Testis (tissue), 3 donors: ENCODE results near the gene SEMA4D. TPM values are rescaled to one million over a fixed set of nuclear protein-coding genes. Genes with fewer than 3 reads are reported as not detected.

Experiments used
- DNase-seq: peaks from one replicate; pipeline ENCODE4 v3.0.0-alpha.2; 2019
- H3K27ac ChIP-seq, 2 donors: fragments of 200-600 bp; sonication (generic); one replicate each; pipeline ENCODE4 v1.5.1; 2019
- H3K27me3 ChIP-seq: fragments of 200-600 bp; sonication (generic); one replicate; pipeline ENCODE4 v1.5.1; 2019
- H3K36me3 ChIP-seq: fragments of 200-600 bp; sonication (generic); one replicate; pipeline ENCODE4 v1.5.1; 2017; ENCODE audit warnings: low read depth; ENCODE audit errors: missing control alignments
- H3K4me1 ChIP-seq: fragments of 200-600 bp; sonication (generic); one replicate; pipeline ENCODE4 v1.5.1; 2019
- H3K4me3 ChIP-seq, 2 donors: fragments of 200-600 bp; sonication (generic); one replicate each; pipeline ENCODE4 v1.5.1; 2017 to 2019
- H3K9me3 ChIP-seq: fragments of 200-600 bp; sonication (generic); one replicate; pipeline ENCODE4 v1.5.1; 2017
- CTCF ChIP-seq, 3 experiments: fragments of 450-650 bp in 2 of 3; fragments of 200-600 bp in 1 of 3; sonication (generic) in 1 of 3; IDR thresholded peaks; one replicate each; pipeline ENCODE4 v1.5.1; 2016 to 2019; ENCODE audit warnings: antibody characterized with exemption in 3 of 3, mild to moderate bottlenecking in 2 of 3, moderate library complexity in 1 of 3
- POLR2A ChIP-seq: fragments of 450-650 bp; IDR thresholded peaks from one replicate; pipeline ENCODE4 v1.6.1; 2017; ENCODE audit warnings: antibody characterized with exemption, mild to moderate bottlenecking, moderate library complexity
- WGBS, 2 donors: methylation state at CpG; one replicate each; pipeline ENCODE4 v1.1.5; 2018; 5-methylcytosine and 5-hydroxymethylcytosine counted together
- intact Hi-C: fragments of 100-400 bp; cut with DNase I; formaldehyde crosslinking; loops from one replicate; pipeline ENCODE4 v1.15.1; 2023; ENCODE audit warnings: low total_unique reads
- polyA plus RNA-seq: library from polyadenylated mRNA; stranded (reverse); fragments of 350-450 nt; fragmentation: Illumina TruSeq; extraction: RNeasy Lipid Tissue Mini Kit (QIAGEN cat#74804); gene quantifications from one replicate; pipeline ENCODE4 v1.2.3, GENCODE V29; 2014; ENCODE audit warnings: low read depth, low replicate concordance; ENCODE audit not compliant: insufficient read depth
- total RNA-seq, 2 donors: library from RNA; depleted of rRNA; stranded (reverse); fragments of >200 nt; gene quantifications; one replicate each; pipeline ENCODE4 v1.2.3, GENCODE V29; 2016

SEMA4D gene
- total and polyA plus RNA-seq, 3 donors from 2014 or later, result 26.2 to 53.1 (median 38.7) TPM

DNA sequence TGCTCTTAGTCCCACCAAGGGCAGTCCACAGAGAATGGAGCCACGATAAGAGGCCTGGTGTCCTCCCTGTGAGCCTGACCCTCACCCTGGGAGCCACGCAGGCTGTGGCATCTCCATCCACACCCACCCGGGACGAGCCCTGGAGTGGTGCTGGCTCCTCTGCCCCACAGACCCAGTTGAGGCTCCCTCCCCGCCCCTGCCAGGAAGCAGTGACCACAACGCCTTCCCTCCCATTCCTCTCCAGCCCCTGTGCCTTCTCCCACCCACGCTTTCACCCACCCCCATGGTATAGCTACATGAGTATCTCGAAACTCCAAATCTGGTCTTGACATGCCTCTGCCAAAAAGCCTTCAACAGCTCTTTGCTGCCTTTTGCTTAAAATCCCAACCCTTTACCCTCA is 57.9 kb downstream of the SEMA4D start:
- DNase-seq, result no peak
- no peak overlapping the region for H3K27ac ChIP-seq

DNA sequence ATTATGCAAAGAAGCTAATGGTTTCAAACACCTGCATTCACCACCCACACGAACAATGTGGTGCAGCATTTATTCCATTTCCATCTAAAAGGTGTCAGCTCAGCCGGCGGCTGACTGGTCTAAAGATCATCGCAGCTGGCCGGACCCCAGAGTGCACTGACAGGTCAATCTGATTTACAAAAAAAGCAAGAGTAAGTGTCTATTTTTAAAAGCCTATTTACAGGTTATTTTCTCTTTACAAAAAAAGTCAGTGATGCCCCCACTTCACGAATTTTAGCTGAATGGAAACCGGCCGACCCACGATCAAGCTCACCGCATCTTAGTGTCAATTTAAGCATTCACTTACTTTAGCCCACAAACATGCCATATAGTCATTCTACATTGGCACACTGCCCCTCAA is 58.3 kb downstream of the SEMA4D start:
- intact Hi-C loops, result no loop called here
- no peak for DNase-seq
- no peaks in the 10 kb centered on the region for H3K9me3 ChIP-seq
- TF ChIP-seq POLR2A (no peak), CTCF (IDR thresholded peaks at IDR 0.05) (no peak)
- H3K4me1 ChIP-seq, result peaks cover 22% of the 10 kb centered on the region
- no peaks in the 10 kb centered on the region for H3K27me3 ChIP-seq
- WGBS, 2 donors, result 93 to 94% methylated on average over 10 of the region's 10 CpGs
- no peak overlapping the region for H3K4me3 ChIP-seq
- no peak overlapping the region for H3K27ac ChIP-seq
- no peaks in the 10 kb centered on the region for H3K36me3 ChIP-seq

More for the DNA sequence above, 57.9 kb downstream of the SEMA4D start:
- Histone ChIP-seq H3K4me3 (no peak overlapping the region), H3K4me1 (peaks cover 22% of the 10 kb centered on the region), H3K27me3 (no peaks in the 10 kb centered on the region), H3K36me3 (no peaks in the 10 kb centered on the region), H3K9me3 (no peaks in the 10 kb centered on the region)
- intact Hi-C loops, result no loop called here
- TF ChIP-seq CTCF (IDR thresholded peaks at IDR 0.05), result no peak
- no peak for TF ChIP-seq POLR2A
- WGBS, 2 donors, result 84 to 91% methylated on average over 7 of the region's 8 CpGs

GRCh38 chr9:89438194-89438593 is 59.7 kb downstream of the SEMA4D start:
- 89 to 90% methylated on average over 7 of the region's 7 CpGs for WGBS, 2 donors
- H3K27ac ChIP-seq, result no peak overlapping the region
- no peaks in the 10 kb centered on the region for H3K9me3 ChIP-seq
- intact Hi-C loops, result no loop called here
- TF ChIP-seq POLR2A (no peak), CTCF (IDR thresholded peaks at IDR 0.05) (no peak)
- no peaks in the 10 kb centered on the region for H3K27me3 ChIP-seq
- peaks cover 22% of the 10 kb centered on the region for H3K4me1 ChIP-seq
- DNase-seq, result no peak
- H3K36me3 ChIP-seq, result no peaks in the 10 kb centered on the region
- H3K4me3 ChIP-seq, result no peak overlapping the region

GRCh38 chr9:89437772-89438171 is 60.1 kb downstream of the SEMA4D start:
- Histone ChIP-seq H3K4me3 (no peak overlapping the region), H3K4me1 (peaks cover 18% of the 10 kb centered on the region), H3K27me3 (no peaks in the 10 kb centered on the region), H3K9me3 (no peaks in the 10 kb centered on the region), H3K27ac (no peak overlapping the region), H3K36me3 (no peaks in the 10 kb centered on the region)
- TF ChIP-seq POLR2A, result no peak
- TF ChIP-seq CTCF (IDR thresholded peaks at IDR 0.05), result no peak
- no peak for DNase-seq
- WGBS, 2 donors, result 90 to 97% methylated on average over 5 of the region's 5 CpGs
- intact Hi-C loops, result no loop called here

DNA sequence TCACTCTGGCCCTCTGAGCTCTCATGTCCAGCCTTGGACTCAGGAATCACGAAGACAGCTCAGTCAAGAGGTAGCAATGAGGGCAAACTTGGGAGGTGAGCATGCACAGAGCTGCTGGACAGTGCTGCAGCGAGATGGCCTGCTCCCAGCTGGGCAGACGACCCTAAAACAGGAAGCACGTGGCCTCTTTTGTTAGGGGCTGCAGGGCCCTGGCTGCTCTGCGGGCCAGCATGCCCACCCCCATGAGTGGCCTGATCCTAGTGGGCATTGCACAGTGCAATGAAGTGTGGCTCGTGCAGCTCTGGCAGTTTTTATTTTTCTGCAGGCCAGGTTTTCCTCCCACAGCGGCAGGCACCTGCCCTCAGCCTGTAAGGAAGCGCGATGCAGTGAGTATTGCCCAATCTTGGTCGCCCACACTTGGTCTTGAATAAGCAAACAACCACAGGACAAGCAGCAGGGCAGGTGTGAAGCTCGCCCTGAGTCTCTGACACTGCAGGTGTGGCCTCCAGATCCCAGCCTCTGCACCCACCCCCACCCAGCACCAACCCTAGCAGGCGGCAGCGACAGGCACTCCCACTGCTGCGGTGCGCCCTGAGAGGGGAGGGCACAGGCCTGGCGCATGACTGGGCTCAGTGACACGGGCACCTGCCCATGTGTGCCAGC is 60.8 kb downstream of the SEMA4D start:
- H3K4me3 ChIP-seq, result no peak overlapping the region
- no peak for DNase-seq
- no peaks in the 10 kb centered on the region for H3K9me3 ChIP-seq
- WGBS, 2 donors, result 86 to 91% methylated on average over 9 to 16 of the region's 17 CpGs
- no peaks in the 10 kb centered on the region for H3K36me3 ChIP-seq
- intact Hi-C loops, result no loop called here
- H3K27me3 ChIP-seq, result no peaks in the 10 kb centered on the region
- peaks cover 20% of the 10 kb centered on the region for H3K4me1 ChIP-seq
- H3K27ac ChIP-seq, result no peak overlapping the region
- no peak for TF ChIP-seq POLR2A
- TF ChIP-seq CTCF (IDR thresholded peaks at IDR 0.05), result no peak
